Measurements from ENCODE around the gene LIMK2. TPM values are rescaled to one million over a fixed set of nuclear protein-coding genes. Genes with fewer than 3 reads are reported as not detected.

LIMK2 gene
- total RNA-seq, 1 donor from 2014 or later: 35.9 TPM

DNA sequence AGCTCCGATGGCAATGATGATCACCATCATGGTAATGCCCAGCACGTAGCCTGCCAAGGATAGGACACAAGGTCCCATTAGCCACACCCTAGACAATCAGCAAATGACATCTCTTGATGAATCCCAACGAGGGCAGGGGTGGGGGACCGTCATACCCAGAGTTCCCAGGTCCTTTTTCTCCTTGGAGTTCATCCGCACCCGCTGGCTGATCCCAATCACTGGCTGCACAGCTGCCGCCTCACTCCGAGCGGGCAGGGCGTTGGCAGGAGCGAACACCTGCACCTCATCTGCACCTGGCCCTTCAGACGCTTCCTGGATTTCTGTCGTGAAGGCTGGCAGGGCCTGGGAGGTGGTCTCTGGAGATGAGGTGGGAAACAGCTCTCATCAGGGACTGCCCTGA is 77.2 kb downstream of the LIMK2 start:
- Mint-ChIP-seq H3K4me3 (peak overlapping the region; percentile 99), H3K27me3 (no peaks in the 10 kb centered on the region), H3K27ac (peak overlapping the region; percentile 100), H3K9me3 (no peaks in the 10 kb centered on the region), H3K4me1 (peaks cover 70% of the 10 kb centered on the region), H3K36me3 (ENCODE audit: low read depth) (peaks cover 33% of the 10 kb centered on the region)
- DNase-seq: no peak
- intact Hi-C loops (cut with micrococcal nuclease): no loop called here

DNA sequence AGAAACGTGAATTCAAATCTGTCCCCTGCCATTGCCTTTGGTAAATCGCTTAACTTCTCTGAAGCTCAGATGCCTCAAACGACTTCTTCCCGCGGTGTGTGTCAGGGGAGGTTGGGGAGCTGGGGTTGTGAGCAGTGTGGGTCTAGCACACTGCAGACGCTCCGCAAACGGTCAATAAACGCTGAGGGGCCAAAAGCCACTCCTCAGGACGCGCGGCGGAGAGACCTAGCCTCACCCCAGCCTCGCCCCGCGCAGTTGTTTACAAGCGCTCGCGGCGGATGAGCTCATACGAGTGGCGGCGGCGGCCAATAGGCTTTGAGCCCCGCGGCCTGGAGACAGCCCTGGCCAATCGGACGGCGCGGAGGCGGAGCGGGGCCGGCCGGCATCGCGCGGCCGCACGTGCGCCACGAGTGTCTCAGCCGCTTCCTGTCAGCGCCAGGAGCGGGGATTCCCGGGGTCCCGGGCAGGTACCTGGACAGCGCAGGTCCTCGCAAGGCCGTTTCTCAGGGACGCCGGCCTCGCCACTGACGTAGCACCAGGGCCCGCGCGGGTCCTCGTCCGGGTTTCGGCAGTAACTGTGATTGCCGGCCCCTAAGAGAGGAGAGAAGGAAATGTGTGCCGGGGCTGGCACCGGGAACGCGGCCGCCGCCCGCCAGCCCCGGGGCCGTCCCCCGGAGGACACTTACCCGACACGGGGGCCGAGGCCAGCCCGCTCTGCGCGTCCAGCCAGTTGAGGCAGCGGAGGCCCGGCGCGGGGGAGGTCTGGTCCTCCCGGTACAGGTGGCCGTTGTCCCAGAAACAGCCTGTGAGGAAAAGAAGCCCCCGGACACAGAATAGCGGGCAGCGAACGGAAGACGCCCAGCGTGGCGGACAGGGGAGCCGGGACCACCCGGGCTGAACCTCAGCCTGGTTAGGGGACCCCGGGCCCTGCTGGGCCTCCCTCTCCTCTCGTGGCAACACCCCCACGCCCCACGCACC is 78.7 kb downstream of the LIMK2 start:
- Mint-ChIP-seq H3K9me3 (no peaks in the 10 kb centered on the region), H3K4me3 (peak overlapping the region; percentile 99), H3K4me1 (peaks cover 64% of the 10 kb centered on the region), H3K36me3 (ENCODE audit: low read depth) (peaks cover 24% of the 10 kb centered on the region), H3K27ac (peak overlapping the region; percentile 100), H3K27me3 (no peaks in the 10 kb centered on the region)
- intact Hi-C loops (cut with micrococcal nuclease): loop anchor here (1.0 to 5.0 kb wide), 9 partner anchors 11 to 1978 kb away; partner anchors contain the start of genes DRG1, MORC2, SMTN and TUG1
- DNase-seq: peak; percentile 99

DNA sequence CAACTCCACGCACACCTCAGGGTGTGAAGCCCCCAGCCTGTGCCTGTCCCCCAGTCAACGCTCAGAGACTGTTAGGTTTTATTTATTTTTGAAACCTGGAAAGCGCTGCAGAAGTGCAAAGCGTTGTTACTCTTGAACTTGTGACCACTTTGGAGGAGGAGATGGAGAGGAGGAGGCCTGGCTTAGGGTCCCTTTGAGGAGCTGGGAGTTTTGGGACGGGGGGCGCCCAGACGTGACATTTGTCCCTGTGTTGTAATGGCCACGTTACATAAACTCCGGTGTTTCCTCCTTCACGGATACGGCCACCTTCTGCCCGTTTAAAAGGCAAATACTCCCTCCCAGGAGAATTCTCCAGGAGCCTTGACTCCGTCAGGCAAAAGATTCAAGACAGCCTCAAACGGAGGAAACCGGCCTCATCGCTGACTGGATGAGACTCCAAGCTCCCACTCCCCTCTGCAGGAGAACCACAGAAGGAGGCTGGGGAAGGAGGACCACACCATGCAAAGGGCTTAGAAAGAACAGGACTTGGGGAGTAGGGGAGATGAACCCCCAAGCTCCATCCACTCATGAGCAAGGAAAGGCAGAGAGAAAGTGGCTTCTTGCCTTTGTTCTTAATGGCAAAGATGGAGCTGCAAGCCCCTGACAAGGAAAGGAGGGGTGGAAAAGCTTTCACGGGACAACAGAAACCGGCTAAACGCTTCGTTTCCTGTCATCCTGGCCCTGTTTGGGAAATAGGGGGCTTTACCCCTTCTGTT is 79.6 kb downstream of the LIMK2 start:
- Mint-ChIP-seq H3K9me3 (no peaks in the 10 kb centered on the region), H3K36me3 (ENCODE audit: low read depth) (peaks cover 21% of the 10 kb centered on the region), H3K27me3 (no peaks in the 10 kb centered on the region), H3K4me3 (peak overlapping the region; percentile 99), H3K4me1 (peaks cover 65% of the 10 kb centered on the region), H3K27ac (peak overlapping the region; percentile 93)
- no peak for DNase-seq
- intact Hi-C loops (cut with micrococcal nuclease): loop anchor here (1.0 to 5.0 kb wide), 11 partner anchors 22 to 1979 kb away; partner anchors contain the start of genes DRG1, LIMK2, MORC2 and PATZ1

DNA sequence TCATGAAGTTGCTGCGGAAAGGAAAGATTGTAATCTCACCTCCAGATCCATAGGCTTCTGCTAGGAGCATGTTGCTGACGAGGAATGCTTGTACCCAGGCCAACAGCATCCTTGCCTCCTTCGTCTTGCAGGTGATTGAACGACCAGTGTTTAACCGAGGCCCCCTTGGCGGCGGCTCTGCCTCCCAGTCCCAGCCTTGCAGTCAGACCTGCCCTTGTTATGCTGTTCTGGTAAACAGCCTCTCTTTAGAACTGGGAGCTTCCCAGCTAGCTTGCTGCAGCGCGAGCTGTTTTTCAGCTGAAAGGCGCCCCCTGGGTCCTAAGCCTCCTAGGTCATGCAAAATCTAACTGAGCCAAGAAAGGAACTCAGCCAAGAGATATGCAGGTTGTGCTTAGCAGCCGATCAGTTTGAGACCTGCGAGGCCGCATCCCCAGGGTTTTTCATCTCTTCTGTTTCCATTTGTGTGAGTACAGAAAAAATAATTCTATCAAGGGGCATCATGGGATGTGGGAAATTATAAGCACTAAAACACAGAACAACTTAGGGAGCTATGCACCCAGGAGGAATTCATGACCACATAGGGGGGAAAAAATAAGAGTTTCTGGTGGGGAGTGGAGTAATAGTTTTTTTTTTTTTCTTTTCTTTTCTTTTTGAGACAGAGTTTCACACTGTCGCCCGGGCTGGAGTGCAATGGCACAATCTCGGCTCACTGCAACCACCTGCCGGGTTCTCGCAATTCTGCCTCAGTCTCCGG is 80.3 kb downstream of the LIMK2 start, which contains the start of gene PIK3IP1:
Gene PIK3IP1, minus strand, starts transcription at position 253 of the 754 bp plus-strand sequence. Its CDS starts 144 bp downstream, at position 109.
- Mint-ChIP-seq H3K27me3 (no peaks in the 10 kb centered on the region), H3K36me3 (ENCODE audit: low read depth) (peaks cover 23% of the 10 kb centered on the region), H3K27ac (peak within 1 kb of the TSS; percentile 93), H3K4me1 (peaks cover 63% of the 10 kb centered on the region), H3K9me3 (no peaks in the 10 kb centered on the region), H3K4me3 (peak within 1 kb of the TSS; percentile 99)
- peak; percentile 95 for DNase-seq
- intact Hi-C loops (cut with micrococcal nuclease): loop anchor here (1.0 to 5.0 kb wide), 11 partner anchors 21 to 1980 kb away; partner anchors contain the start of genes DRG1, LIMK2, MORC2 and PATZ1

DNA sequence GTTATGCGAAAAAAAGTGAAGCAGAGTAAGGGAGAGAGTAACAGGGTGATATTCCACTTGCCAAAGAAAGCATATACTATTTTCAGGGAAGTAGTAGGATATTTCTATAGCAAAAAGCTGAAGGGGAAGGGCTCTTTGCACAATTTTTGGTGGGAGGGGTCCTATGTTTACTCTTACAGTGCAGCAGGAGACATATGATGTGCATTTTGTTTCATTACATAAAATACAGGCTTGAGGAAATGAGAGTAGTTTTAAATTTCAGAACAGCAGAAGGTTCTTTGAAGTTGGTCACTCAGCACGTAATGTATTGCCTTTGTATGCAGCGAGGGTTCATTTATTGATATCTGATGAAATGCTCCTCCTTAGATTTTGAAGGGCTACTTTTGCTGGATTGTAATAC is 83.3 kb downstream of the LIMK2 start:
- Mint-ChIP-seq H3K27ac (no peak overlapping the region), H3K27me3 (no peaks in the 10 kb centered on the region), H3K9me3 (no peaks in the 10 kb centered on the region), H3K4me3 (peak overlapping the region; percentile 62), H3K4me1 (peaks cover 41% of the 10 kb centered on the region), H3K36me3 (ENCODE audit: low read depth) (peaks cover 5% of the 10 kb centered on the region)
- intact Hi-C loops (cut with micrococcal nuclease): no loop called here
- no peak for DNase-seq

DNA sequence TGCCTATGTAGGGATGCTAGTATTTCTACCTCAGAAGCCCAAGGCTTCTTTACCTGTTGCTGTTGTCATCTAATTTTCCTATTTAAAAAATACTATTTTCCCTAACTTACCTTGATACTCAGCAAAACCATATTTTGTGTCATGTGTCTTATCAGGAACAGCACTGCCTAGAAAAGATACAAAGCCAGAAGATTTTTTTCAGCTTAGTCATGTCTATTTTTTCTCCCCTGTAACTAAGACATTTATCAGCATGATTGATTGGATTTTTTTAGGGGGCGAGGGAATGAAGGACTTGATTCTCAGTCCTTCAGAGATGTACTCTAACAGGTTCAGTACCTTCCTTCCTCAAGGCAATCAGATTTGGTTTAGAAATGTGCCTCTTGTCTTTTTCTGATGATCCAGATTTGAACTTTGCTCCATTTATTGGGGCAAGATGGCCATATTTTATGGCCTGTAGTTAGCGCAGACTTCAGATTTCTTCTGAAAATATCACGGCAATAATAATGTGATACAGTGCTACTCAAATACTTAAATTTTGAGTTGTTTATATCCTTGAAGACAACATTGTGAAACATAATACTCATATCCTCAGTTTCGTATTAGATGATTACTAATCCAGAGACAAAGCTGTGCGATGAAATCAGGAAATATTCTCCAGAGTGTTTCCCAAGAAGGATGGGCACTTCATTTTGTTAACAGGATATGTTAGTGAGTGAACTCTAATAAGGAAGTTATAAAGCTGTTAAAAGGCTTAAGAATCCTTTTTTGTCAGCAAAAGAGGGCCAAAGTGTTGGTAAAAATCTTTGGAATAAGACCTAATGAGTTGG is 83.9 kb downstream of the LIMK2 start:
- peak overlapping the region; percentile 16 for H3K27ac Mint-ChIP-seq
- no peaks in the 10 kb centered on the region for H3K27me3 Mint-ChIP-seq
- H3K36me3 Mint-ChIP-seq (ENCODE audit: low read depth): peaks cover 2% of the 10 kb centered on the region
- intact Hi-C loops (cut with micrococcal nuclease): loop anchor here (1.0 kb wide), 1 partner anchor 10 kb away; no protein-coding TSS in a partner anchor
- H3K4me1 Mint-ChIP-seq: peaks cover 39% of the 10 kb centered on the region
- H3K4me3 Mint-ChIP-seq: peak overlapping the region; percentile 62
- H3K9me3 Mint-ChIP-seq: no peaks in the 10 kb centered on the region
- DNase-seq: no peak

DNA sequence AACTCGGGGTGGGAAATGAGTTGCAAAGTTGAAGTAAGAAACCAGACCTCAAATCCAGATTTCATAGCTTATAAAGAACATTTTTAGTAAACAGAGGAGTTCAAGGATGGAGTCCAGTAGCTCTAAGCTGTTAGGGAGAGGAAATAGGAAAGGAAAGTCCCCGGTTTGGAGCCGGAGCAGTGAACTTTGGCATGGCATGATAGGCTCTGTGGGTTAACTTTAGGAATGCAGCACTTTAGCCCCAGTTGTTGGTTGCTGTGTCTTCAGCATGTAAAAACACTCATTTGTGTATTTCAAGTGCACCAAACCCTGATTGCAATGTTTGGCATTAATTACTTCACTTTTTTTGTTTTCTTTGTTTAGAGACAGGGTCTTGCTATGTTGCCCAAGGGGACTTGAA is 88.8 kb downstream of the LIMK2 start:
- no peak overlapping the region for H3K27ac Mint-ChIP-seq
- no peak for DNase-seq
- H3K4me1 Mint-ChIP-seq: peaks cover 11% of the 10 kb centered on the region
- no peaks in the 10 kb centered on the region for H3K27me3 Mint-ChIP-seq
- H3K4me3 Mint-ChIP-seq: no peak overlapping the region
- peaks cover 2% of the 10 kb centered on the region for H3K36me3 Mint-ChIP-seq (ENCODE audit: low read depth)
- intact Hi-C loops (cut with micrococcal nuclease): no loop called here
- H3K9me3 Mint-ChIP-seq: no peaks in the 10 kb centered on the region

DNA sequence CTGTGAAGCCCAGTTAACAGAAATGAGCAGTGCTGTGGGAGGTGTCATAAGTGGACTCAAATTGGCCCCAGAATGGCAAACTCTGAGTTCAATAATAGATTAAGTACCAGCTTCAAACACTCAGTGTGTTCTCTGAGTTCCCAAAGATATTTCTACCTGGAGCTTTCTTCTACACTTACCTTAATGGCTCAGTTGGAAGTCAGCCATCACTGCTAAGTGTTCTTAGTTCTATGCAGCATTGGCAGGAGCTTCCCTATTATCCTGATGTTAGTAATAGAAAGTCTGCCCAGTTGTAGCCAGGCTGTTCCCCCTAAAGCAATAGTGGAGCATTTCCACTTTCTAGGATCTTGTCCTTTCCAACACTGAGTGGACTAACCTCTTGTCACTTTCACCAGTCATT is 89.9 kb downstream of the LIMK2 start:
- no peak overlapping the region for H3K4me3 Mint-ChIP-seq
- no peaks in the 10 kb centered on the region for H3K9me3 Mint-ChIP-seq
- peaks cover 6% of the 10 kb centered on the region for H3K4me1 Mint-ChIP-seq
- no peak overlapping the region for H3K27ac Mint-ChIP-seq
- no peak for DNase-seq
- intact Hi-C loops (cut with micrococcal nuclease): no loop called here
- H3K27me3 Mint-ChIP-seq: no peaks in the 10 kb centered on the region
- H3K36me3 Mint-ChIP-seq (ENCODE audit: low read depth): peaks cover 3% of the 10 kb centered on the region

DNA sequence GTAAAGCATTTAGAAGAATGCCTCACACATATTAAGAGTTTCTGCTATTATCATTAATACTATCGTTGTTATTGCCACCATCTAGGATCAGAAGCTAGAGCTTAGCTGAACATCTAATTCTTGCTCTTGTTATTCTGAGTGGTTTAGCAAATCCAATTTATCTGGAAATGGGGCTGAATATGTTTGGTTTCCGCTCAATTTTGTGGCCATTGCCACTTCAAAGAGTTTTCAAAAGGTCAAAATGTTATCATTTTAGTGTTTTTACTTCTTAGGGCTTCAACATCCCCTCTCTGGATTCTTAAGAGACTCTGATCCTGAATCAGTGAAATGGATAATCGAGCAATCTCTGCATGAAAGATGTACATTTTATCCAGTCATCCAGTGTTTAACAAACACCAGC is 90.4 kb downstream of the LIMK2 start:
- H3K36me3 Mint-ChIP-seq (ENCODE audit: low read depth): peaks cover 2% of the 10 kb centered on the region
- intact Hi-C loops (cut with micrococcal nuclease): no loop called here
- H3K4me3 Mint-ChIP-seq: no peak overlapping the region
- H3K9me3 Mint-ChIP-seq: no peaks in the 10 kb centered on the region
- H3K27ac Mint-ChIP-seq: no peak overlapping the region
- peaks cover 8% of the 10 kb centered on the region for H3K4me1 Mint-ChIP-seq
- no peaks in the 10 kb centered on the region for H3K27me3 Mint-ChIP-seq
- no peak for DNase-seq

DNA sequence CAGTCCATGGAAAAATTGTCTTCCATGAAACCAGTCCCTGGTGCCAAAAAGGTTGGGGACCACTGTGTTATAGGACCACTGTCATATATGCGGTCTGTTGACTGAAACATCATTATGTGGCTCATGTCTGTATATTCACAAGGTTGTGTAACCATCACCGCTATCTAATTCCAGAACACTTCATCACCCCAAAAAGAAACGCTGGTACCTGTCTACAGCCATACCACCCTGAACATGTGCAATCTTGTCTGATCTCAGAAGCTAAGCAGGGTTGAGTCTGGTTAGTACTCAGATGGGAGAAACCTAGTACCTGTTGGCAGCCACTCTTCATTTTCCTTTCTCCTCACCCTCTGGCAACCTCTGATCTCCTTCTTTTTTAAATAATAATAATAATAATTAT is 93.1 kb downstream of the LIMK2 start:
- H3K9me3 Mint-ChIP-seq: no peaks in the 10 kb centered on the region
- no peak overlapping the region for H3K4me3 Mint-ChIP-seq
- H3K4me1 Mint-ChIP-seq: peaks cover 17% of the 10 kb centered on the region
- intact Hi-C loops (cut with micrococcal nuclease): no loop called here
- H3K27me3 Mint-ChIP-seq: no peaks in the 10 kb centered on the region
- DNase-seq: no peak
- H3K36me3 Mint-ChIP-seq (ENCODE audit: low read depth): peaks cover 4% of the 10 kb centered on the region
- H3K27ac Mint-ChIP-seq: no peak overlapping the region

DNA sequence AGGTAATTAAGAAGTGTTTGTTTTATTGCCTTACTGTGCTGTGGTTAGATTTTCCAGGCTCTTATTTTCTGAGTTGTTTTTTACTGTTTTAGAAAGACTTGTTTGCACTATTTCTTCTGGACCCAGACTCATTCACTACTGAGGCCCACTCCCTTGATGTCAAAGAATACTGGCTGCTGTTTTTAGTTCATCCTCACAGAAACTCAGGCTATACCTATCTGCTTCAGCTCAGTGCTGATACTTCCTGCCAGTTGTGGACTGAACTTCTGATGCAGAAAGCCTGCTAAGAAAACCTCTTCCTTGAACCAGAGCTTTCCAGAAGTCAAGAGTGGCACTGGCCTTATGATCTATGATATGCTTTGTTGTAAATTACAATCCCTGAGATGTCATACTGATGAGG is 96.1 kb downstream of the LIMK2 start:
- intact Hi-C loops (cut with micrococcal nuclease): no loop called here
- Mint-ChIP-seq H3K4me1 (peaks cover 19% of the 10 kb centered on the region), H3K27ac (peak overlapping the region; percentile 11), H3K9me3 (no peaks in the 10 kb centered on the region), H3K4me3 (peak overlapping the region; percentile 8), H3K36me3 (ENCODE audit: low read depth) (peaks cover 4% of the 10 kb centered on the region), H3K27me3 (no peaks in the 10 kb centered on the region)
- DNase-seq: peak; percentile 67

DNA sequence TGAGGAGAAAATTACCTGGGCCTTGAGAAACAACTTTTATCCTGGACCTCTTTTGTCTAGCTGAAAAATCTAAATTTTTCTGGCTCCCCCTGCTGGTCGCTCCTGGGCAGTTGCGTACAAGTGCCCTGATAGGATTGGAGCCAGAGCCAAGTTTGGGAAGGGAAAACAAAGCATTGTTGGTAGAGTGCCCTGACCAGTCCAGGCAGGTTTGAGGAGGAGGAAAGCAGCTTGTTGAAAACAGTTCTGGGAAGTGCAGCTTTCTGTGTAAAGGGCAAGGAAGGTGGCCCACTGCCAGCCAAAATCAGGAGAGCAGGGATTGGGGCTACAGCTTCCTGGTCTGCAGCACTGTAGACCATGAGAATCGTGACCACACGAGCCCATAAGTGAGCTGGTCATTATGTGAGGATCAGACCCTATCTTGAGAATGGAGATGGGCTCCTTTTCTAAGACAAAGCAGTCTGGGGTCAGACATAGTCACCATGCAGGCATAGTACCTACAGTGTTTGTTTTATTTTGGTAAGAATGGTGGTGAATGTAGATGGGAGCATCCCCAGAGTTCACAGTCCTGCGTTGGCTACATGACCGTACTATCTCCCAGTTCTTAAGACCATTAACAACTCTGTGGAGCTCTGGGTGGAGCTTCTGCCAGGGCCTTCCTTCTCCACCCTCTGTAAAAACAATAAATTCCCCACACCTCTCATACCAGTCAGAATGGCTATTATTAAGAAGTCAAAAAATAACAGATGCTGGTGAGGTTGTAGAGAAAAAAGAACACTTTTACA is 101.5 kb downstream of the LIMK2 start:
- Mint-ChIP-seq H3K9me3 (peaks cover 9% of the 10 kb centered on the region), H3K4me3 (no peak overlapping the region), H3K27me3 (no peaks in the 10 kb centered on the region), H3K36me3 (ENCODE audit: low read depth) (peaks cover 18% of the 10 kb centered on the region), H3K4me1 (peaks cover 7% of the 10 kb centered on the region), H3K27ac (no peak overlapping the region)
- intact Hi-C loops (cut with micrococcal nuclease): loop anchor here (1.0 to 5.0 kb wide), 4 partner anchors 21 to 101 kb away; partner anchors contain the start of genes LIMK2 and PIK3IP1
- DNase-seq: peak; percentile 89

All from activated CD4-positive, alpha-beta T cell treated with anti-CD3 and anti-CD28 coated beads, Interleukin-2, amount 10 ng/mL, durations not matched to agents 24 days and 14 days (primary cell).